ENCODE measurements around the gene UTP18.

- TF ChIP-seq USF2 (CRISPR knock-in tag; IDR thresholded peaks at IDR 0.05), result no peak
- TF ChIP-seq NFYB (CRISPR knock-in tag; conservative IDR thresholded peaks at IDR 0.05; ENCODE audit: low read depth), result no peak
- TF ChIP-seq ATF2 (CRISPR knock-in tag; IDR thresholded peaks at IDR 0.05; ENCODE audit: borderline replicate concordance, low read depth), result no peak
- no peak for TF ChIP-seq NR1H2 (CRISPR knock-in tag; IDR thresholded peaks at IDR 0.05)
- no peak for TF ChIP-seq CTCF (IDR thresholded peaks at IDR 0.05)
These were observed 81.9 kb downstream of the UTP18 start for GRCh38 chr17:51342257-51342656.
